ENCODE measurements around the gene GPR153.

GRCh38 chr1:6310116-6310848 lies 49.4 kb upstream of the GPR153 start:
- TF ChIP-seq, protein P1, sequence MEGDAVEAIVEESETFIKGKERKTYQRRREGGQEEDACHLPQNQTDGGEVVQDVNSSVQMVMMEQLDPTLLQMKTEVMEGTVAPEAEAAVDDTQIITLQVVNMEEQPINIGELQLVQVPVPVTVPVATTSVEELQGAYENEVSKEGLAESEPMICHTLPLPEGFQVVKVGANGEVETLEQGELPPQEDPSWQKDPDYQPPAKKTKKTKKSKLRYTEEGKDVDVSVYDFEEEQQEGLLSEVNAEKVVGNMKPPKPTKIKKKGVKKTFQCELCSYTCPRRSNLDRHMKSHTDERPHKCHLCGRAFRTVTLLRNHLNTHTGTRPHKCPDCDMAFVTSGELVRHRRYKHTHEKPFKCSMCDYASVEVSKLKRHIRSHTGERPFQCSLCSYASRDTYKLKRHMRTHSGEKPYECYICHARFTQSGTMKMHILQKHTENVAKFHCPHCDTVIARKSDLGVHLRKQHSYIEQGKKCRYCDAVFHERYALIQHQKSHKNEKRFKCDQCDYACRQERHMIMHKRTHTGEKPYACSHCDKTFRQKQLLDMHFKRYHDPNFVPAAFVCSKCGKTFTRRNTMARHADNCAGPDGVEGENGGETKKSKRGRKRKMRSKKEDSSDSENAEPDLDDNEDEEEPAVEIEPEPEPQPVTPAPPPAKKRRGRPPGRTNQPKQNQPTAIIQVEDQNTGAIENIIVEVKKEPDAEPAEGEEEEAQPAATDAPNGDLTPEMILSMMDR (conservative IDR thresholded peaks at IDR 0.05 in 1 of 2, IDR thresholded peaks at IDR 0.05 in 1 of 2; ENCODE audit: extremely low read depth in 1 of 2, insufficient read depth in 1 of 2, low read depth in 1 of 2, low read length in 2 of 2), result no peak
- no peak for TF ChIP-seq EZH2 (IDR thresholded peaks at IDR 0.05; ENCODE audit: borderline replicate concordance, low read length)

All from mammary epithelial cell (primary cell).